ENCODE measurements around the gene USP38. TPM values are rescaled to one million over a fixed set of nuclear protein-coding genes. Genes with fewer than 3 reads are reported as not detected.

Gene USP38
- total RNA-seq, 1 experiment from 2014 or later, result 18.6 TPM

GRCh38 chr4:143183513-143184216 lies 1.1 kb upstream of the USP38 start (continued):
- TF ChIP-seq TCF7L2 (IDR thresholded peaks at IDR 0.05; ENCODE audit: borderline replicate concordance, extremely low read depth, insufficient read depth, insufficient read length) (no peak), EZH2 (IDR thresholded peaks at IDR 0.05) (no peak), EGR1 (IDR thresholded peaks at IDR 0.05; ENCODE audit: low read depth) (no peak), ZNF274 (IDR thresholded peaks at IDR 0.05; ENCODE audit: low read depth, low read length) (no peak), POLR2A (IDR thresholded peaks at IDR 0.05; ENCODE audit: borderline replicate concordance, extremely low read depth, insufficient read depth, insufficient read length) (no peak), MAX (IDR thresholded peaks at IDR 0.05) (no peak), RAD21 (IDR thresholded peaks at IDR 0.05; ENCODE audit: low read depth) (no peak)

GRCh38 chr4:143184217-143184502 lies 557 bp upstream of the USP38 start:
- peaks cover 52% of the 10 kb centered on the region for H3K79me2 ChIP-seq (ENCODE audit: insufficient read depth, low read length)
- no peaks in the 10 kb centered on the region for H3K27me3 ChIP-seq (ENCODE audit: insufficient read depth, low read length)
- H3K9me2 ChIP-seq (ENCODE audit: insufficient read depth), result no peaks in the 10 kb centered on the region
- H3K36me3 ChIP-seq (ENCODE audit: control insufficient read depth in 1 of 2, insufficient read depth in 2 of 2, low read length in 2 of 2), result peaks cover 3 to 11% of the 10 kb centered on the region in 2 experiments; a peak in 2 of 4 replicates
- no peaks in the 10 kb centered on the region for H3K9me3 ChIP-seq (ENCODE audit: control insufficient read depth in 1 of 2, insufficient read depth in 1 of 2, low read depth in 1 of 2, low read length in 2 of 2)
- no peak for DNase-seq (ENCODE audit: low read depth, low spot score)
- H3K4me2 ChIP-seq (ENCODE audit: low read length), result peak overlapping the region; percentile 89
- CTCF ChIA-PET, result no interaction called here
- H3K4me1 ChIP-seq (ENCODE audit: control insufficient read depth in 1 of 2, insufficient read depth in 2 of 2, low read length in 2 of 2), result peaks cover 15 to 24% of the 10 kb centered on the region in 2 experiments; a peak in 3 of 4 replicates
- peak overlapping the region; percentile 90 for H3K27ac ChIP-seq (ENCODE audit: low read depth, low read length)
- POLR2A ChIA-PET, result no interaction called here
- peaks cover 8% of the 10 kb centered on the region; the same call in 1 of the 2 replicates for H4K20me1 ChIP-seq (ENCODE audit: insufficient read depth)
- peak overlapping the region; percentile 92 for H2AFZ ChIP-seq (ENCODE audit: low read depth, low read length, poor library complexity, severe bottlenecking)
- TF ChIP-seq POLR2AphosphoS5 (IDR thresholded peaks at IDR 0.05; ENCODE audit: low read depth, low read length) (no peak), JUND (IDR thresholded peaks at IDR 0.05) (no peak)
- RAD21 ChIA-PET (ENCODE audit: low non-redundant PET in 1 of 2, low total read pairs in 2 of 2, uncharacterized antibody in 2 of 2, unreplicated experiment in 2 of 2), result no interaction called here
- no TSS peak for BruUV-seq (replicated peaks)
- ATAC-seq, result peak; percentile 28
- peak overlapping the region; percentile 54 to 87 for H3K4me3 ChIP-seq (replicated peaks in 1 of 2; ENCODE audit: low read depth in 1 of 2, low read length in 2 of 2)
- intact Hi-C loops (cut with micrococcal nuclease), result loop anchor here (10.0 kb wide), 1 partner anchor 151 kb away; the partner anchor contains the start of gene GAB1
- H3K9ac ChIP-seq (ENCODE audit: low read length), result peak overlapping the region; percentile 92
